Activated naive CD8-positive, alpha-beta T cell (primary cell): ENCODE data around the gene NGDN.

Source experiments
- H3K27ac Mint-ChIP-seq: one replicate; pipeline ENCODE4 v1.8.0; 2021; ENCODE audit warnings: mixed read lengths
- H3K27me3 Mint-ChIP-seq: one replicate; pipeline ENCODE4 v1.8.0; 2021; ENCODE audit warnings: mixed read lengths
- H3K36me3 Mint-ChIP-seq: one replicate; pipeline ENCODE4 v1.8.0; 2021; ENCODE audit warnings: mixed read lengths
- H3K4me1 Mint-ChIP-seq: one replicate; pipeline ENCODE4 v1.8.0; 2021; ENCODE audit warnings: low read depth, mixed read lengths
- H3K4me3 Mint-ChIP-seq: one replicate; pipeline ENCODE4 v1.8.0; 2021; ENCODE audit warnings: mild to moderate bottlenecking, mixed read lengths
- H3K9me3 Mint-ChIP-seq: one replicate; pipeline ENCODE4 v1.8.0; 2021; ENCODE audit warnings: low read depth, mixed read lengths

Gene NGDN

GRCh38 chr14:23435543-23436326, 33.8 kb upstream of the NGDN start, which contains the start of gene MYH7:
TSS of gene MYH7 (minus strand) at chr14:23435660. CDS start at chr14:23433732, 1,928 bp downstream.
- H3K27ac Mint-ChIP-seq: no peak within 1 kb of the TSS
- H3K9me3 Mint-ChIP-seq: no peaks in the 10 kb centered on the region
- no peak within 1 kb of the TSS for H3K4me3 Mint-ChIP-seq
- H3K4me1 Mint-ChIP-seq: no peaks in the 10 kb centered on the region
- H3K27me3 Mint-ChIP-seq: peaks cover 3% of the 10 kb centered on the region
- no peaks in the 10 kb centered on the region for H3K36me3 Mint-ChIP-seq

GRCh38 chr14:23436327-23437132, 33.0 kb upstream of the NGDN start:
- Mint-ChIP-seq H3K27me3 (peaks cover 3% of the 10 kb centered on the region), H3K4me1 (no peaks in the 10 kb centered on the region), H3K9me3 (no peaks in the 10 kb centered on the region), H3K27ac (no peak overlapping the region), H3K36me3 (no peaks in the 10 kb centered on the region), H3K4me3 (no peak overlapping the region)

GRCh38 chr14:23437133-23438100, 32.1 kb upstream of the NGDN start:
- Mint-ChIP-seq H3K4me3 (no peak overlapping the region), H3K36me3 (no peaks in the 10 kb centered on the region), H3K9me3 (no peaks in the 10 kb centered on the region), H3K4me1 (no peaks in the 10 kb centered on the region), H3K27me3 (peaks cover 3% of the 10 kb centered on the region), H3K27ac (no peak overlapping the region)

- Mint-ChIP-seq H3K27me3 (peaks cover 3% of the 10 kb centered on the region), H3K36me3 (no peaks in the 10 kb centered on the region), H3K9me3 (no peaks in the 10 kb centered on the region), H3K27ac (no peak overlapping the region), H3K4me3 (no peak overlapping the region), H3K4me1 (no peaks in the 10 kb centered on the region)
These were observed 31.2 kb upstream of the NGDN start for GRCh38 chr14:23438101-23438971.

- Mint-ChIP-seq H3K9me3 (no peaks in the 10 kb centered on the region), H3K36me3 (no peaks in the 10 kb centered on the region), H3K27ac (no peak overlapping the region), H3K4me3 (no peak overlapping the region), H3K4me1 (no peaks in the 10 kb centered on the region), H3K27me3 (peaks cover 3% of the 10 kb centered on the region)
These were observed 30.2 kb upstream of the NGDN start for GRCh38 chr14:23439107-23439835.

- H3K4me1 Mint-ChIP-seq: no peaks in the 10 kb centered on the region
- H3K27ac Mint-ChIP-seq: no peak overlapping the region
- no peaks in the 10 kb centered on the region for H3K9me3 Mint-ChIP-seq
- H3K36me3 Mint-ChIP-seq: no peaks in the 10 kb centered on the region
- no peak overlapping the region for H3K4me3 Mint-ChIP-seq
- peaks cover 3% of the 10 kb centered on the region for H3K27me3 Mint-ChIP-seq
These were observed 28.4 kb upstream of the NGDN start for GRCh38 chr14:23441076-23441475.

- H3K27ac Mint-ChIP-seq: no peak overlapping the region
- no peaks in the 10 kb centered on the region for H3K4me1 Mint-ChIP-seq
- no peaks in the 10 kb centered on the region for H3K9me3 Mint-ChIP-seq
- peaks cover 3% of the 10 kb centered on the region for H3K27me3 Mint-ChIP-seq
- no peaks in the 10 kb centered on the region for H3K36me3 Mint-ChIP-seq
- H3K4me3 Mint-ChIP-seq: no peak overlapping the region
These were observed 26.7 kb upstream of the NGDN start for GRCh38 chr14:23442721-23443356.

GRCh38 chr14:23443411-23443812, 26.1 kb upstream of the NGDN start:
- Mint-ChIP-seq H3K4me3 (no peak overlapping the region), H3K9me3 (no peaks in the 10 kb centered on the region), H3K36me3 (no peaks in the 10 kb centered on the region), H3K4me1 (no peaks in the 10 kb centered on the region), H3K27ac (no peak overlapping the region), H3K27me3 (peaks cover 3% of the 10 kb centered on the region)

- H3K27ac Mint-ChIP-seq: no peak overlapping the region
- H3K9me3 Mint-ChIP-seq: no peaks in the 10 kb centered on the region
- no peak overlapping the region for H3K4me3 Mint-ChIP-seq
- peaks cover 3% of the 10 kb centered on the region for H3K27me3 Mint-ChIP-seq
- no peaks in the 10 kb centered on the region for H3K4me1 Mint-ChIP-seq
- H3K36me3 Mint-ChIP-seq: no peaks in the 10 kb centered on the region
These were observed 25.6 kb upstream of the NGDN start for GRCh38 chr14:23443881-23444280.

- Mint-ChIP-seq H3K36me3 (no peaks in the 10 kb centered on the region), H3K27me3 (peaks cover 3% of the 10 kb centered on the region), H3K4me3 (no peak overlapping the region), H3K4me1 (no peaks in the 10 kb centered on the region), H3K9me3 (no peaks in the 10 kb centered on the region), H3K27ac (no peak overlapping the region)
These were observed 25.2 kb upstream of the NGDN start for GRCh38 chr14:23444314-23444713.

- peaks cover 3% of the 10 kb centered on the region for H3K27me3 Mint-ChIP-seq
- no peak overlapping the region for H3K27ac Mint-ChIP-seq
- no peak overlapping the region for H3K4me3 Mint-ChIP-seq
- H3K9me3 Mint-ChIP-seq: no peaks in the 10 kb centered on the region
- no peaks in the 10 kb centered on the region for H3K4me1 Mint-ChIP-seq
- H3K36me3 Mint-ChIP-seq: no peaks in the 10 kb centered on the region
These were observed 23.7 kb upstream of the NGDN start for GRCh38 chr14:23445773-23446172.

GRCh38 chr14:23446291-23446851, 23.1 kb upstream of the NGDN start:
- H3K4me3 Mint-ChIP-seq: no peak overlapping the region
- H3K4me1 Mint-ChIP-seq: no peaks in the 10 kb centered on the region
- peaks cover 7% of the 10 kb centered on the region for H3K27me3 Mint-ChIP-seq
- H3K27ac Mint-ChIP-seq: no peak overlapping the region
- H3K36me3 Mint-ChIP-seq: no peaks in the 10 kb centered on the region
- H3K9me3 Mint-ChIP-seq: no peaks in the 10 kb centered on the region
